Panc1 (cell line): ENCODE measurements around the gene RPUSD4.

Source experiments
- SIN3A ChIP-seq: IDR thresholded peaks from 2 replicates; pipeline ENCODE4 v1.6.1; 2012; ENCODE audit warnings: low read depth, mild to moderate bottlenecking, low read length, moderate library complexity, borderline replicate concordance; ENCODE audit not compliant: insufficient read depth
- TCF7L2 ChIP-seq: IDR thresholded peaks from 2 replicates; pipeline ENCODE4 v1.6.1; 2011; ENCODE audit warnings: mild to moderate bottlenecking, low read depth, low read length, inconsistent platforms
- TF ChIP-seq, protein P1 (sequence below): fragments of 450-650 bp; IDR thresholded peaks from 2 replicates; pipeline ENCODE4 v1.5.1; 2017; ENCODE audit warnings: mild to moderate bottlenecking
- TF ChIP-seq, protein P2 (sequence below), 2 experiments: IDR thresholded peaks; 2 replicates each; pipeline ENCODE4 v1.6.1; 2011 to 2012; ENCODE audit warnings: low read depth in 2 of 2, control low read depth in 1 of 2, low read length in 1 of 2, mild to moderate bottlenecking in 1 of 2, moderate library complexity in 1 of 2; ENCODE audit not compliant: insufficient read depth in 1 of 2

DNA sequence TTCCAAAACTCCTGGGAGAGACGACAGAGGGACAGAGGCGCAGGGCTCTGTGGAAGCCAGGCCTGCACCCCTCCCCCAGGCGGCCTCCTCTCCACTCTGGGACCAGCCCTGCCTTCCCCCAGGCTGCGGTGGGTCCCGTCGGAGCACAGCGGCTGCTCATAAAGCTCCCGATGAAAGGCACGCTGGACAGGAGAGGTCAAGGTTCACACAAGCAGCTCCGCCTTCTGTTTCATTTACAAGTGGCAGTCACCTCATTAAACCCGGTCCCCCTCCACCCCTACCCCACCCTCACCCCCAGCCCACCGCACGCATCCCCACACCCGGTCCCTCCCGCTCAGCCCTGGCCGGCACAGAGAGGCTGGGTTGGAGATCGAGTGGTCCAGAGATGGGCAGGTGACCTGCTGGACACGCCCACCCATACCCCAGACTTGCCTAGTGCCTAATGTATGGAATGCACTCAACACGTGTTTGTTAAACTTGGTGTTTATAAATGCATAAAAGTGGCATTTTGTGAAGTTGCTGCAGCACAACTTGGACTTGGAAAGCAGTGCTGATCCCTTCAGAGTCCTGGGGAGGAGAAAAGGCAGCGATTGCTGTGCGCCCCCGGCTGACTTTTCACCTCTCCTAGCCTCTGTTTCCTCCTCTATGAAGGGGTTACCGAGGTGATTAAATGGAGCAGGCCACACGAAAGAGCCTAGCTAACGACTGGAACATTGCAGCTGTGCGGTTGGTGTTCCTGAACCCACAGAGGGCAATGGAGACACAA, 26.0 kb downstream of the RPUSD4 start:
- TF ChIP-seq TCF7L2, result no peak
- TF ChIP-seq, protein P1, sequence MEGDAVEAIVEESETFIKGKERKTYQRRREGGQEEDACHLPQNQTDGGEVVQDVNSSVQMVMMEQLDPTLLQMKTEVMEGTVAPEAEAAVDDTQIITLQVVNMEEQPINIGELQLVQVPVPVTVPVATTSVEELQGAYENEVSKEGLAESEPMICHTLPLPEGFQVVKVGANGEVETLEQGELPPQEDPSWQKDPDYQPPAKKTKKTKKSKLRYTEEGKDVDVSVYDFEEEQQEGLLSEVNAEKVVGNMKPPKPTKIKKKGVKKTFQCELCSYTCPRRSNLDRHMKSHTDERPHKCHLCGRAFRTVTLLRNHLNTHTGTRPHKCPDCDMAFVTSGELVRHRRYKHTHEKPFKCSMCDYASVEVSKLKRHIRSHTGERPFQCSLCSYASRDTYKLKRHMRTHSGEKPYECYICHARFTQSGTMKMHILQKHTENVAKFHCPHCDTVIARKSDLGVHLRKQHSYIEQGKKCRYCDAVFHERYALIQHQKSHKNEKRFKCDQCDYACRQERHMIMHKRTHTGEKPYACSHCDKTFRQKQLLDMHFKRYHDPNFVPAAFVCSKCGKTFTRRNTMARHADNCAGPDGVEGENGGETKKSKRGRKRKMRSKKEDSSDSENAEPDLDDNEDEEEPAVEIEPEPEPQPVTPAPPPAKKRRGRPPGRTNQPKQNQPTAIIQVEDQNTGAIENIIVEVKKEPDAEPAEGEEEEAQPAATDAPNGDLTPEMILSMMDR, result no peak
- TF ChIP-seq, protein P2, sequence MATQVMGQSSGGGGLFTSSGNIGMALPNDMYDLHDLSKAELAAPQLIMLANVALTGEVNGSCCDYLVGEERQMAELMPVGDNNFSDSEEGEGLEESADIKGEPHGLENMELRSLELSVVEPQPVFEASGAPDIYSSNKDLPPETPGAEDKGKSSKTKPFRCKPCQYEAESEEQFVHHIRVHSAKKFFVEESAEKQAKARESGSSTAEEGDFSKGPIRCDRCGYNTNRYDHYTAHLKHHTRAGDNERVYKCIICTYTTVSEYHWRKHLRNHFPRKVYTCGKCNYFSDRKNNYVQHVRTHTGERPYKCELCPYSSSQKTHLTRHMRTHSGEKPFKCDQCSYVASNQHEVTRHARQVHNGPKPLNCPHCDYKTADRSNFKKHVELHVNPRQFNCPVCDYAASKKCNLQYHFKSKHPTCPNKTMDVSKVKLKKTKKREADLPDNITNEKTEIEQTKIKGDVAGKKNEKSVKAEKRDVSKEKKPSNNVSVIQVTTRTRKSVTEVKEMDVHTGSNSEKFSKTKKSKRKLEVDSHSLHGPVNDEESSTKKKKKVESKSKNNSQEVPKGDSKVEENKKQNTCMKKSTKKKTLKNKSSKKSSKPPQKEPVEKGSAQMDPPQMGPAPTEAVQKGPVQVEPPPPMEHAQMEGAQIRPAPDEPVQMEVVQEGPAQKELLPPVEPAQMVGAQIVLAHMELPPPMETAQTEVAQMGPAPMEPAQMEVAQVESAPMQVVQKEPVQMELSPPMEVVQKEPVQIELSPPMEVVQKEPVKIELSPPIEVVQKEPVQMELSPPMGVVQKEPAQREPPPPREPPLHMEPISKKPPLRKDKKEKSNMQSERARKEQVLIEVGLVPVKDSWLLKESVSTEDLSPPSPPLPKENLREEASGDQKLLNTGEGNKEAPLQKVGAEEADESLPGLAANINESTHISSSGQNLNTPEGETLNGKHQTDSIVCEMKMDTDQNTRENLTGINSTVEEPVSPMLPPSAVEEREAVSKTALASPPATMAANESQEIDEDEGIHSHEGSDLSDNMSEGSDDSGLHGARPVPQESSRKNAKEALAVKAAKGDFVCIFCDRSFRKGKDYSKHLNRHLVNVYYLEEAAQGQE (IDR thresholded peaks at IDR 0.05; ENCODE audit: insufficient read depth in 1 of 2, low read depth in 2 of 2, low read length in 1 of 2), result no peak
- no peak for TF ChIP-seq SIN3A
